Activated B cell treated with CpG ODN at 0.5 μM for 24 hours (primary cell): ENCODE data around the gene TBC1D32. TPM values are rescaled to one million over a fixed set of nuclear protein-coding genes. Genes with fewer than 3 reads are reported as not detected.

Experiments used
- ATAC-seq: fragments of 200-7000 bp; cut with Tn5 transposase; one replicate; pipeline ENCODE4 v1.10.0; 2021; ENCODE audit warnings: low read depth, mild to moderate bottlenecking, moderate library complexity
- CTCF ChIA-PET: fragments of 350-600 bp; sonication (Branson Sonifier 250); formaldehyde crosslinking; loops from one replicate; lab custom pipeline; 2021; ENCODE audit warnings: antibody characterized with exemption; lab: Charles Lee
- POLR2A ChIA-PET: fragments of 350-600 bp; sonication (Branson Sonifier 250); formaldehyde crosslinking; loops from one replicate; lab custom pipeline; 2021; ENCODE audit warnings: antibody characterized with exemption; lab: Charles Lee
- DNase-seq: peaks from one replicate; pipeline ENCODE4 v3.0.0; 2022
- H3K27ac Mint-ChIP-seq: one replicate; pipeline ENCODE4 v1.8.0; 2020; ENCODE audit warnings: mixed read lengths
- H3K27me3 Mint-ChIP-seq: one replicate; pipeline ENCODE4 v1.8.0; 2021; ENCODE audit warnings: mixed read lengths
- H3K36me3 Mint-ChIP-seq: one replicate; pipeline ENCODE4 v1.8.0; 2021; ENCODE audit warnings: low read depth, mixed read lengths
- H3K4me1 Mint-ChIP-seq: one replicate; pipeline ENCODE4 v1.8.0; 2021; ENCODE audit warnings: mixed read lengths
- H3K4me3 Mint-ChIP-seq: one replicate; pipeline ENCODE4 v1.8.0; 2020; ENCODE audit warnings: mild to moderate bottlenecking, mixed read lengths
- H3K9me3 Mint-ChIP-seq: one replicate; pipeline ENCODE4 v1.8.0; 2020; ENCODE audit warnings: mixed read lengths
- CTCF ChIP-seq: fragments of 200-600 bp; IDR thresholded peaks from one replicate; pipeline ENCODE4 v1.8.0; 2022; ENCODE audit warnings: antibody characterized with exemption, mild to moderate bottlenecking
- intact Hi-C: fragments of 100-400 bp; cut with micrococcal nuclease; formaldehyde crosslinking; loops from one replicate; pipeline ENCODE4 v1.15.1; 2024
- total RNA-seq: library from RNA; stranded (reverse); gene quantifications from 2 replicates; pipeline ENCODE4 v1.2.3, GENCODE V29; 2022

The TBC1D32 gene
- total RNA-seq, 1 donor from 2014 or later, result 17.8 TPM

- no peak for TF ChIP-seq CTCF
- intact Hi-C loops, result no loop called here
- DNase-seq (no peak), ATAC-seq (no peak)
- Mint-ChIP-seq H3K27me3 (no peaks in the 10 kb centered on the region), H3K27ac (no peak overlapping the region), H3K4me3 (no peak overlapping the region), H3K9me3 (no peaks in the 10 kb centered on the region), H3K36me3 (no peaks in the 10 kb centered on the region), H3K4me1 (no peaks in the 10 kb centered on the region)
- POLR2A ChIA-PET, result no interaction called here
- CTCF ChIA-PET, result no interaction called here
Measured at GRCh38 chr6:121033091-121033490, 301.2 kb downstream of the TBC1D32 start.

GRCh38 chr6:121032268-121033006 is 301.8 kb downstream of the TBC1D32 start:
- CTCF ChIA-PET, result no interaction called here
- intact Hi-C loops, result no loop called here
- no peak for ATAC-seq

More at GRCh38 chr6:121032268-121033006, 301.8 kb downstream of the TBC1D32 start:
- Mint-ChIP-seq H3K4me3 (no peak overlapping the region), H3K27ac (no peak overlapping the region), H3K4me1 (no peaks in the 10 kb centered on the region), H3K9me3 (no peaks in the 10 kb centered on the region), H3K27me3 (no peaks in the 10 kb centered on the region), H3K36me3 (no peaks in the 10 kb centered on the region)
- DNase-seq, result no peak
- POLR2A ChIA-PET, result no interaction called here
- TF ChIP-seq CTCF, result no peak

Other genes starting within 250 kb of the TBC1D32 start
- not detected in 2 replicates for gene GJA1, start 101.2 kb upstream of the TBC1D32 start, total RNA-seq